T-helper 1 cell treated with Interleukin-12 subunit alpha and Interleukin-12 subunit beta and Interleukin-4 antibody, amounts not matched to agents 30 ng/mL and 1 ng/mL, for 36 hours (primary cell): ENCODE measurements around the gene FAM237A. TPM values are rescaled to one million over a fixed set of nuclear protein-coding genes. Genes with fewer than 3 reads are reported as not detected.

ENCODE experiments used
- intact Hi-C: fragments of 100-400 bp; cut with micrococcal nuclease; formaldehyde crosslinking; loops from one replicate; pipeline ENCODE4 v1.15.1; 2024
- total RNA-seq: library from RNA; stranded (reverse); gene quantifications from 2 replicates; pipeline ENCODE4 v1.2.3, GENCODE V29; 2022

FAM237A gene
- total RNA-seq, result not detected in 2 replicates

- intact Hi-C loops, result no loop called here
Measured at GRCh38 chr2:206642075-206643025, at the start of gene FAM237A. Gene FAM237A (plus strand): TSS chr2:206642487. CDS start chr2:206644237, 1,750 bp downstream.

- intact Hi-C loops, result no loop called here
Measured at GRCh38 chr2:206597717-206598218, 44.5 kb upstream of the FAM237A start.

GRCh38 chr2:206603243-206603642, 39.0 kb upstream of the FAM237A start:
- intact Hi-C loops, result no loop called here

- intact Hi-C loops, result no loop called here
Measured at GRCh38 chr2:206610451-206610850, 31.8 kb upstream of the FAM237A start.

GRCh38 chr2:206611191-206611590, 31.1 kb upstream of the FAM237A start:
- intact Hi-C loops, result no loop called here

- intact Hi-C loops, result no loop called here
Measured at GRCh38 chr2:206611736-206612135, 30.6 kb upstream of the FAM237A start.

- intact Hi-C loops, result no loop called here
Measured at GRCh38 chr2:206614811-206615210, 27.5 kb upstream of the FAM237A start.

- intact Hi-C loops, result no loop called here
Measured at GRCh38 chr2:206615417-206616089, 26.7 kb upstream of the FAM237A start.

- intact Hi-C loops, result no loop called here
Measured at GRCh38 chr2:206616151-206616550, 26.1 kb upstream of the FAM237A start.

GRCh38 chr2:206619011-206619410, 23.3 kb upstream of the FAM237A start:
- intact Hi-C loops, result no loop called here

- intact Hi-C loops, result no loop called here
Measured at GRCh38 chr2:206626108-206626507, 16.2 kb upstream of the FAM237A start.

GRCh38 chr2:206627632-206628031, 14.7 kb upstream of the FAM237A start:
- intact Hi-C loops, result no loop called here

- intact Hi-C loops, result no loop called here
Measured at GRCh38 chr2:206631340-206631739, 10.9 kb upstream of the FAM237A start.

- intact Hi-C loops, result no loop called here
Measured at GRCh38 chr2:206635015-206635414, 7.3 kb upstream of the FAM237A start.

- intact Hi-C loops, result no loop called here
Measured at GRCh38 chr2:206639636-206640035, 2.7 kb upstream of the FAM237A start.

- intact Hi-C loops, result no loop called here
Measured at GRCh38 chr2:206641226-206641625, 1.1 kb upstream of the FAM237A start.

GRCh38 chr2:206647985-206648384, 5.7 kb downstream of the FAM237A start:
- intact Hi-C loops, result no loop called here

GRCh38 chr2:206657087-206657486, 14.8 kb downstream of the FAM237A start:
- intact Hi-C loops, result no loop called here

- intact Hi-C loops, result no loop called here
Measured at GRCh38 chr2:206665251-206665650, 23.0 kb downstream of the FAM237A start.

- intact Hi-C loops, result no loop called here
Measured at GRCh38 chr2:206670531-206671319, 28.4 kb downstream of the FAM237A start.

GRCh38 chr2:206683546-206683945, 41.3 kb downstream of the FAM237A start:
- intact Hi-C loops, result no loop called here
